T-helper 1 cell treated with Interleukin-12 subunit alpha and Interleukin-12 subunit beta and Interleukin-4 antibody, amounts not matched to agents 30 ng/mL and 1 ng/mL, for 36 hours (primary cell): ENCODE measurements around the gene ADAM17. TPM values are rescaled to one million over a fixed set of nuclear protein-coding genes. Genes with fewer than 3 reads are reported as not detected.

Experiments used
- total RNA-seq: library from RNA; stranded (reverse); gene quantifications from 2 replicates; pipeline ENCODE4 v1.2.3, GENCODE V29; 2022

Gene ADAM17
- total RNA-seq, 1 donor from 2014 or later = 27.4 TPM

Other genes starting within 250 kb of the ADAM17 start
- gene ITGB1BP1, start 132.3 kb downstream of the ADAM17 start, total RNA-seq = 108 and 114 TPM in 2 replicates
- gene CPSF3, start 132.2 kb downstream of the ADAM17 start, total RNA-seq = 46.0 and 47.9 TPM in 2 replicates
- 60.7 and 63.9 TPM in 2 replicates for gene IAH1, start 81.3 kb downstream of the ADAM17 start, total RNA-seq
- gene YWHAQ, start 75.2 kb upstream of the ADAM17 start, total RNA-seq = 217 and 223 TPM in 2 replicates